Stimulated activated CD8-positive, alpha-beta memory T cell treated with anti-CD3 and anti-CD28 coated beads, Interleukin-15, amount 100 ng/mL, for 1 hour (primary cell): Measurements from ENCODE around the gene TFB1M.
"Not testable (repeated sequence)": the region's sequence is repeated elsewhere in the genome, so short reads cannot be mapped to it uniquely, and the experiment has no call there.

Source experiments
- DNase-seq: peaks from one replicate; pipeline ENCODE4 v3.0.0-alpha.2; 2020; ENCODE audit warnings: low read depth

TFB1M gene

DNA sequence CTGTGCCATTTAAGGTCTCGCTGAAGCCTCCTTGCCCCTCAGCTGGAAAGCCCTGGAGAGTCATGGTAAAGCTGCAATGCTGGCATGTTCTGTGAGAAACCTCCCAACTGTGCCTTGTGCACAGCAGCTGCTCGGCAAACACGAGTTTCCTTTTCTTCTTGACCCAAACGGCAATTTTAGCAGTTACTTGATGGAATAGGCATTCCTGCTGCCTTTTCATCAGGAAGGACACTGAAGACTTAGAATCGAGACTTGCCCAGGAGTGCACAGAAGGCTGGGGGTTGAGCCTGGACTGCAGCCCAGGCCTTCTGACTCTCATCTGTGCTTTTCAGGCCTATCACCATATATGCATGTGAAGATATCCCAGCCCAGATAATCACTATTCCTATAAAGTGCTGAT is 79.2 kb downstream of the TFB1M start:
- DNase-seq, result no peak

GRCh38 chr6:155234687-155235086 is 79.6 kb downstream of the TFB1M start:
- no peak for DNase-seq

DNA sequence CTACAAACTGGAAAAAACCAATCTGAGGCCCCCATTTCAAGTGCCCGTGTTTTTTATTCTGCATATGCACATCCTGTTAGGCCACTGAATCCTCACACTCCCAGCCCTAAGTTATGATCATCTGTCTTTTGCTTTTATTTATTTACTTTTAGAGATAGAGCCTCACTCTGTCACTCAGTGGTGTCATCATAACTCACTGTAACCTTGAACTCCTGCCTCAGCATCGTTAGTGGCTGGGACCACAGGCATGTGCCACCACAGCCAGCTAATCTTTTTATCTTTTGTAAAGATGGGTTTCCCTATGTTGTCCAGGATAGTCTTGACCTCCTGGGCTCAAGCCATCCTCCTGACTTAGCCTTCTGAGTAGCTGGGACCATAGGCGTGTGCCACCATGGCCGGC is 80.1 kb downstream of the TFB1M start:
- no peak for DNase-seq

DNA sequence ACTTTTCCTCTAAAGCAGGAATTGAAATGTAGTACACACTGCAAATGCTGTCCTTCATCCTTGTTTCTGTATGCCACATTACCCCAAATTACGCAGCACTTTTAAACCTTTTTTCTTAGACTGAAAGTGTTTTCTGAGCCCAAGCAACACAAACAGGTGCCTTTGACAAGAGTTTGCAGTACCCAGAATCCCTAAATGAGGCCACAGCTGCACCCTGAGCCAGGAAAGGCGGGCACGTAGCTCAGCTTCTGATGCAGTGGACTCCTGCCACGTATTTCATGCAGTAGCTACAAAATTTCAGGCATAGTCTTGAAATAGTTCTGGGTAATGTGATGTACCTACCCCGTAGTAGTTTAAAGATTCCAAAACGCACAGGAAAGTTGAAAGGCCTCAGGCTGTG is 81.4 kb downstream of the TFB1M start:
- DNase-seq, result no peak

GRCh38 chr6:155230975-155231374 is 83.3 kb downstream of the TFB1M start:
- not testable (repeated sequence) for DNase-seq

- DNase-seq, result no peak
Observed at GRCh38 chr6:155228546-155229166, 85.6 kb downstream of the TFB1M start.

DNA sequence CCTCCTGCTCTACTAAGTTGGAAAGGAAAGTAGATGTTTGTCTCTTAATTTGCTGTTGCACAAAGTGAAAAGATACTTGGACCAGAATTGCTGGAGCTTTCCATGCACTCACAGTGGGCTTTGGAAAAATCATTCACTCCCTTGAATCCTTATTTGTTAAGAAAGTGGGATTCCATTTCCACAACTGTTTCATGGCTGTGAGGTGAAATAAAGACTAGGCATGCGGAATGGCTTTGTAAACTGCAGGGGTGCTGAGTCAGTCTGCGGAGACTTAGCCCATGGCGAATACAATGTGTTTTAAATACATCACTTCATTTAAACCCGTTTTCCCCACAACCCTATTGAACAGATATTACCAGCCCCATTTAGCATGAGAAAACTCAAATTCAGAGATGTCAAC is 87.2 kb downstream of the TFB1M start:
- no peak for DNase-seq

- no peak for DNase-seq
Observed at GRCh38 chr6:155224618-155225017, 89.7 kb downstream of the TFB1M start.

DNA sequence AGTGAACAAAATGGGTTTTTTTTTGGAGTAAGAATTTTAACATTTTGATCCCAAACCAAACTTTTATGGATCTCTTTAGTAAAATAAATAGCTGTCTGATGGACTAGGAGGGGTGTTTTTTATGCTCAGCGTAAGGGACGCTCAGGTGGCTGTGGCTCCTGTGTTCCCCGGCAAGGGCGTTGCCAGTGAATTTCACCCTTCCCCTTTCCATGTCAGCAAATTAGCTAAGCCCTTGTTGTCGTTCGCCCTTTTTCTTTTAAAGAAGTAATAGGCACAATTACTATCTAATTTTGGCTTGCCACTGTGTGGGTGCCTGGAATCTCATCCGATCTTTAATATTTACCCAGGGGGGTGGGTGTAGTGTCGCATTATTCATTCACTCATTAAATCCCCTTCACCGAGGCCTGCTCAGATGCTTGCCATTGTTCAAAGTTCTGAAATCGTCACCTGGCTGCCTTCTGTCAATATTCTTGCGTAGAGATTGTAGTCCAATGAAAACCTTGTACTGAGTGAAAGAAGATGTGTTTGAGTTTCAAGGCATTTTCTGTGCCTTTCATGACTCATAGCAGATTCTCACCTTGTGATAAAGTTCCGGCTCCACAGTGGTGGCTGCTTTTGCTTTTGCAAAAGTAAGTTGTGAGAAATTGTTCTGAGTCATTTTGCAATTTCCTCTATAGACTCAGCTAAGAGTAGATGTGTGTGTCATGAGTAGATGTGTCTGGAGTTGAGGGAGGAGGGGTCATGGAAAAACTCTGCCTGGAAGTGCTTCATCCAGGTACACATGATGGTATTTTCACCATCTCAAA is 90.4 kb downstream of the TFB1M start:
- no peak for DNase-seq

GRCh38 chr6:155222506-155222905 is 91.8 kb downstream of the TFB1M start:
- no peak for DNase-seq

DNA sequence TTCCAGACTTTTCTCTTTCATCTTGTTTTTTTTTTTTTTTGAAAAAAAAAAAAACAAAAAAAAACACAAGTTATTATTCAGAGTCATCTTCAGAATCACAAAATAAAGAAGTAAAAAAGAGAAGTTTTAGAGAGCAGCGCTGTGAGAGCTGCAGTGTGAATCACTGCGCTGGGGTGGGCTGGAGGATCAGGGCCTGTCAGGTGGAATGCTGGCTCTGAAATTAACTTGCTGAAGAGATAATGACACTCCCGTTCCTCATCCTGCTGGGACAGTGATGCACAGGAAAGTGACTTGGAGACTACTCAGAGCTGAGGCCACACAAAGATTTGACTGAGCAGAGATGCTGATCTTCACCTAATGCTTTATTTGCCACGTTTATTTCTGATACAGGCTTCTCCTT is 93.2 kb downstream of the TFB1M start:
- no peak for DNase-seq

DNA sequence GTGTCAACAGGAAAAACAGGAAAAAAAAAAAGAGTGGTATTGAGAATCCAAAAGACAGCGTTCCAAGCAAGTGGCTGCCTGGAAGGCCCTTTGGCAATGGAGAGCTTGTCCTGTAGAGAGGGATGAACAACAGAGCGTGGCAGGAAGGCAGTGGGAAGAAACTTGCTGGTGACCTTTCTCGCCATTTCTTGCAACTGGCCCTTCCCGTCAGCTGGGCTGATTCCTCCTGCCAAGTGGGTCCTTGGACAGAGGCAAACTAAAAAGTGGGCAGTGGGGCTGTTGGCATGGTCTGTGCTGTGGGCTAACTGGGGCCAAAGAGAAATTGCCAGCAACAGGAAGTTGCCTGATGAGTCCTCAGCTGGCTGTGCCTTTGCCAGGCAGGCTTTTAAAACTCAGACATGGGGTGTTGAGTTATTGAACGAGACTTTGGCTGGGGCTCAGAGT is 94.4 kb downstream of the TFB1M start:
- no peak for DNase-seq

GRCh38 chr6:155219299-155219698 is 95.0 kb downstream of the TFB1M start:
- DNase-seq, result no peak

DNA sequence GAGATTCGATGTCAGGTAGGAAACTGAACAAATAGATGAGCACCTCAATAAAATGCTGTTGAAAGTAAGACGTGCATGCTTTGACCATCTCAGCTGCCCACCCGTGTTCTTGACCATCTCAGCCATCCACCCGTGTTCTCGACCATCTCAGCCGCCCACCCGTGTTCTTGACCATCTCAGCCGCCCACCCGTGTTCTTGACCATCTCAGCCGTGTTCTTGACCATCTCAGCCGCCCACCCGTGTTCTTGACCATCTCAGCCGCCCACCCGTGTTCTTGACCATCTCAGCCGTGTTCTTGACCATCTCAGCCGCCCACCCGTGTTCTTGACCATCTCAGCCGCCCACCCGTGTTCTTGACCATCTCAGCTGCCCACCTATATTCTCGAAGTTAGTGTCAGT is 95.6 kb downstream of the TFB1M start:
- not testable (repeated sequence) for DNase-seq

- DNase-seq, result no peak
Observed at GRCh38 chr6:155216312-155217046, 97.8 kb downstream of the TFB1M start.

DNA sequence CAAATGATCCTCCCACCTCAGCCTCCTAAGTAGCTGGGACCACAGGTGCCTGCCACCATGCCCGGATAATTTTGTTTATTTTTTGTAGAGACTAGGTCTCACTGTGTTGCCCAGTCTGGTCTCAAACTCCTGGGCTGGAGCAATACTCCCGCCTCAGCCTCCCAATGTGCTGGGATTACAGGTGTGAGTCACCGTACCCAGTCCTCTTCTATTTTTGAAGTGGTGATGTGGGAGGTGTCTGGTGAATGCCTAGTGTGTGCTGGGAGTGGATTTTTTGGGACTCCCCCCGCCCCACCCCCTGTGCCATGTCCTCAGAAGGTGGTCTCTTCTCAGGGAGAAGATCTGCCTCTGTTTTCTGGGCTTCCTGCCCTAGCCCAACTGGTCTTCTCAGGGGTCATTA is 98.4 kb downstream of the TFB1M start:
- no peak for DNase-seq

- no peak for DNase-seq
Observed at GRCh38 chr6:155213611-155214372, 100.5 kb downstream of the TFB1M start.

- no peak for DNase-seq
Observed at GRCh38 chr6:155212616-155213380, 101.5 kb downstream of the TFB1M start.

DNA sequence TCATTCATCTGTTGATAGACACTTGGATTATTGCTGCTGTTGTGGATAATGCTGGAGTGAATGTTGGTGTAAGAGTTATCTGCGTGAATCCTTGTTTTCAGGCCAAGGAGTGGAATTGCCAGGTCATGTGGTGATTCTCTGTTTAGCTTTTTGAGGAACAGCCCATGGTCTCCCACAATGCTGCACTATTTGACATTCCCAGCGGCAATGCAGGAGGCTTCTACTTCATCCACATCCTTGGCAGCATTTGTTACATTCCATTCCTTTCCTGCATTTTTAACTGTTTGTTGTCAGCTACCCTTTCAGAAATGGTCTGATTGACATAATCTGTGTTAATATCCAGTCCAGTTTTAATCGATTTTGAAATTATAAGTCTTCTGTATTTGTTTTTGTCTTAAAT is 102.2 kb downstream of the TFB1M start:
- no peak for DNase-seq

- no peak for DNase-seq
Observed at GRCh38 chr6:155207223-155207622, 107.1 kb downstream of the TFB1M start.
